Measurements from ENCODE around the gene TRMT1. TPM values are rescaled to one million over a fixed set of nuclear protein-coding genes. Genes with fewer than 3 reads are reported as not detected.

TRMT1 gene
- total RNA-seq, 1 donor from 2014 or later = 49.9 TPM

DNA sequence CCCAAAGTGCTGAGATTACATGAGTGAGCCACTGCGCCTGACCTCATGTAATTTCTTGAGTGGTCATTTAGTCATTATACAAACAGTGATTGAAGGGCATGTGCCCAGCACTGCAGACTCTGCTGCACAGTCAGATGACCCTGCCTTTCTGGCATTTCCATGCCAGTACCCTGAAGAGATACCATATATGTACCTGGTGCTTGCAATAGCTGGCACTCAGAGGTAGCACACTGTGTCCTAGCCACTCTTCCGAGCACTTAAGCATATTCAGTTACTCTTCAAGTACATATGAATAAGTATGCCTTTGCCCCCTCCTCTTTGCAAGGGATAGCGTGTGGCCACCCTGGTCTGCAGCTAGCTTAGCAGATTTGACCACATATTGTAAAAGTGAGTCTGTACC, 18.1 kb upstream of the TRMT1 start:
- no peak for DNase-seq (ENCODE audit: low read depth)
- H3K4me3 ChIP-seq (ENCODE audit: low read depth, low read length) = no peak overlapping the region
- TF ChIP-seq, protein P1, sequence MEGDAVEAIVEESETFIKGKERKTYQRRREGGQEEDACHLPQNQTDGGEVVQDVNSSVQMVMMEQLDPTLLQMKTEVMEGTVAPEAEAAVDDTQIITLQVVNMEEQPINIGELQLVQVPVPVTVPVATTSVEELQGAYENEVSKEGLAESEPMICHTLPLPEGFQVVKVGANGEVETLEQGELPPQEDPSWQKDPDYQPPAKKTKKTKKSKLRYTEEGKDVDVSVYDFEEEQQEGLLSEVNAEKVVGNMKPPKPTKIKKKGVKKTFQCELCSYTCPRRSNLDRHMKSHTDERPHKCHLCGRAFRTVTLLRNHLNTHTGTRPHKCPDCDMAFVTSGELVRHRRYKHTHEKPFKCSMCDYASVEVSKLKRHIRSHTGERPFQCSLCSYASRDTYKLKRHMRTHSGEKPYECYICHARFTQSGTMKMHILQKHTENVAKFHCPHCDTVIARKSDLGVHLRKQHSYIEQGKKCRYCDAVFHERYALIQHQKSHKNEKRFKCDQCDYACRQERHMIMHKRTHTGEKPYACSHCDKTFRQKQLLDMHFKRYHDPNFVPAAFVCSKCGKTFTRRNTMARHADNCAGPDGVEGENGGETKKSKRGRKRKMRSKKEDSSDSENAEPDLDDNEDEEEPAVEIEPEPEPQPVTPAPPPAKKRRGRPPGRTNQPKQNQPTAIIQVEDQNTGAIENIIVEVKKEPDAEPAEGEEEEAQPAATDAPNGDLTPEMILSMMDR (conservative IDR thresholded peaks at IDR 0.05; ENCODE audit: low read depth, low read length) = no peak

DNA sequence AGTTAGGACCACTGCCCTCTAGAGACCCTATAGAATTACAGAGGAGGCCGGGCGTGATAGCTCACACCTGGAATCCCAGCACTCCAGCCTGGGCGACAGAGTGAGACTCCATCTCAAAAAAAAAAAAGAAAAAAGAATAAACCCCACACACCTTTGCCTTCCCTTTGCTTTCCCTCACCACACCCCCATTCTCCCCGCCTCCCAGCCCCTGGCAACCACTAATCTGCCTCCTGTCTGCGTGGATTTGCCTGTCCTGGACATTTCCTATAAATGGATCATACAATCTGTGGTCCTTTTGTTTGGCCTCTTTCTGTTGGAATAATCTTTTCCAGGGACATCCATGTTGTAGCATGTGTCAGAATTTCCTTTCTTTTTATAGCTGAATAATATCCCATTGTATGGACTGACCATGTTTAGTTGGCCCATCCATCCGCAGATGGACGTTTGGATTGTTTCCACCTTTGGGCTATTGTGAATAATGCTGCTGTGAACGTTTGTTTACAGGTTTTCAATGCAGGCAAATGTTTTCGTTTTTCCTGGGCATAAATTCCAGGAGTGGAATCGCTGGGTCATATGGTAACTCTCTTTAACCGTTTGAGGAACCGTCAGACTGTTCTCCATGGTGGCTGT, 16.8 kb upstream of the TRMT1 start:
- TF ChIP-seq, protein P1 (conservative IDR thresholded peaks at IDR 0.05; ENCODE audit: low read depth, low read length) = no peak
- no peak overlapping the region for H3K4me3 ChIP-seq (ENCODE audit: low read depth, low read length)
- DNase-seq (ENCODE audit: low read depth) = no peak

DNA sequence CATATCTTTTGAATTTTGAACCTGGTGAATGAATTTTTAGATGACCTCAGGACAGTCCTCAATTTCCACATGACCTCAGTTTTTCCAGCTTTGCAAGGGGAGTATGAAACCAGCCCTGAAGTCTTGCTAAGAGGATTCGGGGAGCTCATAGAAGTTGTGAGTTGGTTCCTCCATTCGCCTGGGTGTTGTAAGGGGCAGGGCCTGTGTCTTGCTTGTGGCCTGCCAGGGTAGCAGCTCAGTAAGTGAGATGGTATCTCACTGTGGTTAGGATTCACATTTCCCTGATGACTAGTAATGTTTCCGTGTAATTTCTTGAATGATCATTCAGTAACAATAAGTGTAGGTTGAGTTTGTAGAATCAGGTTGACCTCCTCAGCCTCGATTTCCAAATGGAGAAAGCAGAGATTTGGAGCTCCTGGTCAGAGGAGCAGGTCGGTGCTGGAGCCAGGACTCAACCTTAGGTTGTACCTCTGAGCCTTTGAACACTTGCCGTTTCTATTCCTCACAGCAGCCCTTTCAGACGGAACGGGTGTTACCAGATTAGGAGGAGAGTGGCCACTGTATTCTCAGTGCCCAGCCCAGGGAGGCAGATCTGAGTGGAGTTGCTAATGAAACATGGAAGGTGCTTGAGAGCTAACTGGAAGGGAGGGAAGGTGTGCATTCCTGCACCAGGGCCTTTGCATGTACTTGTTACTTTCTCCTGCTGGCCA, 16.1 kb upstream of the TRMT1 start:
- H3K4me3 ChIP-seq (ENCODE audit: low read depth, low read length) = no peak overlapping the region
- no peak for DNase-seq (ENCODE audit: low read depth)
- TF ChIP-seq, protein P1 (conservative IDR thresholded peaks at IDR 0.05; ENCODE audit: low read depth, low read length) = no peak

DNA sequence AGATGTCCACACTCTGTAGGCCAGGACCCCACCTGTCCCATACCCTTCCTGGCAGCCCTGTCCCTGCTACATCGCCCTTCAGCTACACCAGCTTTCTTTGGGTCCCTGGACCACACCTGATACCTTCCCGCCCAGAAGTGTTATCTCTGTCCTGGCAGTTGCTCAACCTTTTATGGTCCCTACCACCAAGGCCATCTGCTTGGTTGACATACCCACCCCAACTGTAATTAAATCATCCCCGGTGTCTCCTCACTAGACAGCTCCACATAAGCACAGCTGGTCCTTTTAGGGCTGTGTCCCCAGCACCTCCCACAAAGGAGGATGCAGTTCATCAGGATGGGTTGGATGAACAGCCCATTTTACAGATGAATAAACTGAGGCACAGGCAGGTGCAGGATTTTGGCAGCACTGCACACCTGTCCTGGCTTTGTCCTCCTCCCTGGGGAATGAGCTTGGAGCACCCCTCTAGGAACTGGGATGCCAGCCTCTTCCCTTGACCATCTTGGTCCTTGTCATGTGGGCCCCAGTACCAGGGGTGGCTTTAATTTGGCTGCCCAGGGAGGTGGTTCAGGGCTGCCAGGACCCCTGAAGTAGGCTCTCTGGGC, 14.4 kb upstream of the TRMT1 start:
- TF ChIP-seq, protein P1 (conservative IDR thresholded peaks at IDR 0.05; ENCODE audit: low read depth, low read length) = no peak
- H3K4me3 ChIP-seq (ENCODE audit: low read depth, low read length) = no peak overlapping the region
- no peak for DNase-seq (ENCODE audit: low read depth)

DNA sequence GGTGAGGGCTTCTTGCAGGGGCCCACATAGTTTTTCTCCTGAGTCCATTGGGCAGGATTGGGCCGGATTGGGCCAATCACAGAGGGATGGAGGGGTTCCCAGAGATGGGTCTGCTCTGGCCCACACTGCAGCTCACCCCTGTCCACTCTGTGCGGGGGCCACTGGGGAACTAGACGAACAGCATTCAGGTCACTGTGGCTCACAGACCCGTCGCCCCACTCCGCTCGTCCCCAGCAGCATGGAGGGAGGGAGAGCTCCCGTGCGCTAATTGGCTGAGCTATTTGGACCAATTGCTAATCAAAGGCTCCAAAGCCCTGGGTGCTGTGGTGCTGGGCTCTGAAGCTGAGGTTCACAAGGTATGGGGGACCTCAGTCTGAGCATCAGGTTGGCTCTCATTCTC, 12.8 kb upstream of the TRMT1 start:
- no peak overlapping the region for H3K4me3 ChIP-seq (ENCODE audit: low read depth, low read length)
- TF ChIP-seq, protein P1 (conservative IDR thresholded peaks at IDR 0.05; ENCODE audit: low read depth, low read length) = no peak
- DNase-seq (ENCODE audit: low read depth) = no peak

DNA sequence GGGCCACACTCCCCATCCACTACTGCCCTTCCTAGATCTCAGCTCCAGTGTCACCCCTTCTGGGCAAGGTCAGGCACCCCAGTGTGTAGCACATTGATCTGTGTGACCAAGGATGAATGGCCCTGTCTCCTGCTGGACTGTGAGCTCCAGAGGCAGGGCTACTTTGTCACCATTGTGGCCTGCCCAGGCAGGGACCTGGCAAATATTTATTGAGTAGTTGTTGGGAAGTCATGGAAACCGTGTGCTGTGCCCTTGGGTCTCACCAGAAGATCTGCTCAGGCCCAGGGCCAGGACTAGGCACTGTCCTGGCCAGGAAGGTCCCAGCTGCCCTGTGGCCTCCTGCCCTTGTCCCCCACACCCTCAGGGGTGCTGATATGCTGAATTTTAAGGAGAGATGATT, 12.0 kb upstream of the TRMT1 start:
- TF ChIP-seq, protein P1 (conservative IDR thresholded peaks at IDR 0.05; ENCODE audit: low read depth, low read length) = no peak
- H3K4me3 ChIP-seq (ENCODE audit: low read depth, low read length) = no peak overlapping the region
- no peak for DNase-seq (ENCODE audit: low read depth)

Measured in epithelial cell of proximal tubule (primary cell).